K562 (cell line): Measurements from ENCODE around the gene CCDC87. TPM values are rescaled to one million over a fixed set of nuclear protein-coding genes. Genes with fewer than 3 reads are reported as not detected.
A peak's percentile ranks its signal among the peaks of the same experiment; 100 is the strongest.

Source experiments
- CHAMP1 ChIP-seq: fragments of 450-650 bp; IDR thresholded peaks from 2 replicates; pipeline ENCODE4 v1.6.1; 2016; ENCODE audit warnings: mild to moderate bottlenecking
- ETS1 ChIP-seq: conservative IDR thresholded peaks from 2 replicates; pipeline ENCODE4 v1.6.1; 2011; ENCODE audit warnings: low read depth, mild to moderate bottlenecking, low read length; ENCODE audit not compliant: control insufficient read depth
- FOXA3 ChIP-seq, 2 experiments: fragments of 450-650 bp in 1 of 2; sonication (generic) in 1 of 2; formaldehyde crosslinking; IDR thresholded peaks in 1 of 2; conservative IDR thresholded peaks in 1 of 2; 2 replicates each; pipeline versions ENCODE4 v1.4.0 to v1.8.0; 2020 to 2022; ENCODE audit warnings: mild to moderate bottlenecking in 2 of 2, missing genetic modification reagents in 1 of 2
- HNRNPH1 ChIP-seq: fragments of 200-400 bp; formaldehyde crosslinking; optimal IDR thresholded peaks from 2 replicates; pipeline ENCODE3; 2017; ENCODE audit warnings: low read depth, mild to moderate bottlenecking, low read length, moderate library complexity
- IRF9 ChIP-seq: fragments of 450-650 bp; IDR thresholded peaks from 2 replicates; pipeline ENCODE4 v1.6.1; 2016; ENCODE audit warnings: missing biosample characterization, missing genetic modification characterization
- MTA2 ChIP-seq: fragments of 450-650 bp; IDR thresholded peaks from 2 replicates; pipeline ENCODE4 v1.6.1; 2016; ENCODE audit warnings: low read depth
- MXD1 ChIP-seq: fragments of 250-450 bp; sonication (Bioruptor Pico); IDR thresholded peaks from 2 replicates; pipeline ENCODE4 v1.8.0; 2021; ENCODE audit warnings: borderline replicate concordance, mild to moderate bottlenecking, moderate library complexity; ENCODE audit not compliant: poor library complexity, severe bottlenecking
- TAF7 ChIP-seq: fragments of 450-650 bp; IDR thresholded peaks from 2 replicates; pipeline ENCODE4 v1.6.1; 2016; ENCODE audit warnings: missing genetic modification characterization, missing compliant biosample characterization
- THAP7 ChIP-seq: fragments of 250-450 bp; sonication (Bioruptor Pico); IDR thresholded peaks from 2 replicates; pipeline ENCODE4 v1.5.0; 2021
- ZBTB40 ChIP-seq, 2 experiments: fragments of 450-650 bp in 1 of 2; sonication (generic) in 1 of 2; formaldehyde crosslinking in 1 of 2; IDR thresholded peaks; 2 replicates each; pipeline versions ENCODE4 v1.7.1 to v1.9.0; 2016 to 2022; ENCODE audit warnings: inconsistent platforms in 1 of 2, mild to moderate bottlenecking in 1 of 2, missing genetic modification reagents in 1 of 2
- polyA plus RNA-seq, 8 experiments: library from polyadenylated mRNA; depleted of rRNA in 4 of 8; stranded (reverse) in 5 of 8; unstranded in 3 of 8; fragments of >200 nt; fragmentation: Nextera tagmentation in 2 of 8; fragmentation: Illumina TruSeq in 1 of 8; extraction: Ambion mirVana in 2 of 8; extraction: Trizol in 1 of 8; gene quantifications; 2 replicates each; pipeline versions ENCODE4 v1.2.1 to v1.2.3, GENCODE V29; 2011 to 2014; ENCODE audit warnings: inconsistent platforms in 1 of 8, missing spikeins in 1 of 8
- total RNA-seq, 7 experiments: library from RNA; depleted of rRNA in 6 of 7; stranded (reverse); fragments of >200 nt in 6 of 7; fragmentation: Illumina TruSeq in 2 of 7; extraction: Trizol in 2 of 7; gene quantifications; 2 replicates each; pipeline versions ENCODE4 v1.2.1 to v1.2.3, GENCODE V29; 2011 to 2021; ENCODE audit warnings: low replicate concordance in 1 of 7

Gene CCDC87
- total and polyA plus RNA-seq, 9 of the 15 experiments (the other 6 are each of a cell fraction or from before 2014, with no cell fraction given): 0.03 to 0.44 (median 0.15) TPM; not detected in 1

- TF ChIP-seq ZBTB40 (IDR thresholded peaks at IDR 0.05): no peak
- TF ChIP-seq ZBTB40 (CRISPR knock-in tag; IDR thresholded peaks at IDR 0.05): no peak
- no peak for TF ChIP-seq THAP7 (CRISPR knock-in tag)
- no peak for TF ChIP-seq CHAMP1
- TF ChIP-seq IRF9 (tag): no peak
- TF ChIP-seq HNRNPH1: no peak
- no peak for TF ChIP-seq MTA2
- no peak for TF ChIP-seq TAF7
- no peak for TF ChIP-seq MXD1 (CRISPR knock-in tag)
- peak in 1 of 2 experiments; percentile 77; a peak in 1 of 4 replicates for TF ChIP-seq FOXA3 (CRISPR knock-in tag; conservative IDR thresholded peaks at IDR 0.05 in 1 of 2, IDR thresholded peaks at IDR 0.05 in 1 of 2)
- TF ChIP-seq ETS1: no peak
Observed at GRCh38 chr11:66559142-66559865, 33.6 kb downstream of the CCDC87 start (continued).
